Stimulated activated CD4-positive, alpha-beta T cell treated with anti-CD3 and anti-CD28 coated beads, Interleukin-2, amount 100 ng/mL, for 4 hours (primary cell): ENCODE results near the gene SH3RF3.

ENCODE experiments used
- DNase-seq: peaks from one replicate; pipeline ENCODE4 v3.0.0-alpha.2; 2020; ENCODE audit warnings: low read depth

SH3RF3 gene

DNA sequence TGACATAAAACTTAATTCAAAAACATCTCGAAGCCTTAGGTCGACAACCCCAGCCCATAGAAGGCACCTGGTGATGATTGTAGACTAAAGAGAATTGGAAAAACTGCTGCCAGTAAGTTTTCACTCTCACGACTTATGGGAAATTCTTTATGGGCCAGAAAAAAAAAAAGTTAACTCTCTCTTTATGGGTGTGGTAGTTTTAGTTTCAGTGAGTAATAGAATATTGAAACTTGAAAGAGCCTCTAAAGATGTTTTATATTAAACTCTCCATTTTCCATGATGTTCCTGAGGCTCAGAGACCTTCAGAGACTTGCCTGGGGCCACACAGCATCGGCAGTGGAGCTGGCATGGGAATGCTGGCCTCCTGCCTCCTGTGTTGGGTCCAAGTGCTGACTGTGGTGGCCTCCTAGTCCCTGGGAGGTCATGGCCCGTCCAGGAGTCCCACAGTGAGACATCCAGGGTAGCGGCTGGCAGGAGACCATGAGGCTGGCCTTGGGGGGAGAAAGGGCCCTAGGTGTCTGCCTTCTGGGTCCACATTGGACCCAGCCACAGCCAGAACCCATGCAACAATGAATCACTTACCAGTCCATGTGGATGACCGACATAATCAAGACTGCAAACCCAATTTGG, 325.9 kb downstream of the SH3RF3 start:
- no peak for DNase-seq

GRCh38 chr2:109455731-109456691, 327.0 kb downstream of the SH3RF3 start:
- DNase-seq, result no peak

DNA sequence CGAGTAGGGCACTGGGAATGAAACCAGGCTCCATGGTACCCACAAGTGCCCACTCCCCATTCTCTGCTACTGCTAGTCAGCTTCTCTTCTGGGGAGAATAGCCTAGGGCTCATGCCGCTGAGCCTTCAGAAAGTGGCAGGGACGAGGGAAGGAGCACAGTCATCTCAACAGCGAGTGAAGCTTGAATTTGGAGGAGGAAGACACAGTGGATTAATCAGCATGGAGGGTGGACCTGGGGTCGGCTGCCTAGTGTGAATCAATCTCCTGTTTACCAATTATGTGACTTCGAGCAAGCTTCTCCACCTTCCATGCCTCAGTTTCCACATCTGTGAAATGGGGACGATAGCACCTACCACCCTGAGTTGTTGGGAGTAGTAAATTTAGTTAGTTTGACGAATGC, 327.8 kb downstream of the SH3RF3 start:
- no peak for DNase-seq

DNA sequence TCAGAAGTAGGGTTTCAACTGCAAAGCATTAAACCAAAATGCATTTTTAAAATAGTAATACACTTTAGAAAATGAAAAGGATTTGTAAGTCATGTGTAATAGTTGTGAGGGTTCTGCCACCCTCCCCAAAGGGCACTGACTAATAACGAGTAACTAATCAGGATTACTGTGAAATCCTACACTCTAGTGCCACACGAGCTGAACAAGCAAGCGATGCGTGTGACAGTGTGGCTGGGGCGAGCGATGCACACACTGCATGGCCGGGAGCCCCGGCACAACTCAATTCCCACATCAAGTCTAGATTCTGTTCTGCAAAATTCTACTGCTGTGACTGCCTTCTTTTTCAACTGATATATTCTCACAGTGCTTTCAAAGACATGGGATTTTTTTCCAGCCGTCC, 328.4 kb downstream of the SH3RF3 start:
- no peak for DNase-seq

DNA sequence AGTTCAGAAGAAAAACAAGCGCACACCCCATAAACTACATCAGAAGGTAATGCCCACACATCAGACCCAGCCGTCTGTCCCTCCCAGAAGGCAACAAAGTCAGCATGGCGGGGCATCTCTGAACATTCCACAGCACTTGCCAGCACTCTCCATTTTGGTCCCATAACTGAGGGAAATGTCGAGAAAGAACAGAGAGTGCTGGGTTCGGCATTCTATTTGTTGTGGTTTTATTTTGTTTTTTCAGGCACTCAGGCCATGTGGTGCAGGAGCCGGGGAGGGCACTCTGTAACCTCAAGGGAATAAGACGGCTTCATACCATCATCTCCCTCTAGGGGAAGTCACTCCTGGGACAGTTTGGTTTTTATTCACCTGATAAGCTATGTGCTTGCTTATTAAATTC, 328.8 kb downstream of the SH3RF3 start:
- DNase-seq, result no peak

GRCh38 chr2:109458512-109458911, 329.5 kb downstream of the SH3RF3 start:
- DNase-seq, result no peak

DNA sequence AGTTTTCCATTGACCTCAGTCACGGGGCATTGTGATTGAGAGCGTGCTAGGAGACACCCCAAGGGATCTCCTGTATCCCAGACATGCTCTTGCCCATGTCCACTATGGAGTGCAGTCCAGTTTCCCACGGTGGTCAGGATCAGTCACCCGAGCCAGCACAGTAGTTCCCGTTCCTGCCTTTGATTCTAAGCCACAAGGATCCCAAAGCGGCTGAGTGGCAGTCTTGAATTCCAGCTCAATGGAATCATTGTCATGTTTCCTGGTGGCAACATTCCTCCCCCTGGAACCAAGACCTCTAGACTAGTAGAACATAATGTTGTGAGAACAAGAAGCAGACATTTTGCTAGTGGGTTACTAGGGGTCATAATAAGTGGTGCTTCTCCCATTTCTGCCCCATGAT, 330.5 kb downstream of the SH3RF3 start:
- DNase-seq, result no peak

DNA sequence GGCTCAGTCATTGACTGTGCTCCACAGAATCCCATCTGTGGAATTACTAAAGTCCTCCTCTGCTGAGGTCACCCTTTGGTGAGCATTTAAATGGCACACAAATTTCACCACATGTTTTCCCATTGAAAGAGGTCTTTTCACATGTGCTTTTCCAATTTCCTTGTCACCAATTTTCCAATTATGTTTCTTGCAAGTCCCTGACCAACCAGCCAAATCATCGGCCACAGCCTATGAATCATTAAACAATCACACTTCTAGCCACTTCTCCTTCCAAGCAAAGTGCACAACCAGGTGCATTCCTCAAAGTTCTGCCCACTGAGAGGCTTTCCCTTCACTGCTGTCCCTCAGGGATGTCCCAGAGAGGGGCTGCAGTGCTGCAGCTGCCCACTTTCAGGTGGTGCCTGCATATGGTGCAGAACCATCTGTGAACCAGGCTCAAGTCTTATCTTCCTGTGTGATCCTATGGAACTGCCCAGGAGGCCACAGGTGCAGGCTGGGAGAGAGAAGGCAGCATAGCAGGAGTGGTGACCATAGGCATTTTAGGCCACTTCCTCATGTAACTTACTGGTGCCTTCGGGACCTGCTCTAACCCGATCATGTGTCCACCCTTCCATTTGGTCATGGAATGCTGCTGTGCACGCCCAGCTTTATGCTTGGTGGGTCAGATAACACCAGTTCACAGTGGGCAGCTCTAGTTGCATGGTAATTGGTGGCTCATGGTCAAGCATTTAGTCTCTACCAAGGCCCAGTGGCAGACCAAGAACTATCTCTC, 331.7 kb downstream of the SH3RF3 start:
- no peak for DNase-seq

GRCh38 chr2:109463236-109463635, 334.2 kb downstream of the SH3RF3 start:
- DNase-seq, result no peak

DNA sequence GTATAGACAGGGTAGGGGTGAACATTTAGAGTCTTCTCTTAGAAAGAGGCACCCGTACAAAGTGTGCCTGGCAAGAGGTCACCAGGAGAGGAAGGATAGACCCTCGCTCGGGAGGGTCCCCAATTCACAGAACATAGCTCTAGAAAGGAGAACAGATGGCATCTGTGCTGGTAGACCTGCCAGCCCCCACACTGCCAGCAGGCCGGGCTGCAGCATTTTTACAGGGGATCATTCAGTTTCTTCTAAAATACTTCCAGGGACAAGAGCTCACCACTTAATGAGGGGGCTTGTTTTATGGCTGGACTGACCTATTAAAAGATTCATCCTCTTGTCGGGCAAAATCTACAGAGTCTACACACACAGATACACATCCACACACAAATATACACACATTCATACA, 334.9 kb downstream of the SH3RF3 start:
- DNase-seq, result no peak

- no peak for DNase-seq
Measured at GRCh38 chr2:109466674-109467575, 337.9 kb downstream of the SH3RF3 start.

DNA sequence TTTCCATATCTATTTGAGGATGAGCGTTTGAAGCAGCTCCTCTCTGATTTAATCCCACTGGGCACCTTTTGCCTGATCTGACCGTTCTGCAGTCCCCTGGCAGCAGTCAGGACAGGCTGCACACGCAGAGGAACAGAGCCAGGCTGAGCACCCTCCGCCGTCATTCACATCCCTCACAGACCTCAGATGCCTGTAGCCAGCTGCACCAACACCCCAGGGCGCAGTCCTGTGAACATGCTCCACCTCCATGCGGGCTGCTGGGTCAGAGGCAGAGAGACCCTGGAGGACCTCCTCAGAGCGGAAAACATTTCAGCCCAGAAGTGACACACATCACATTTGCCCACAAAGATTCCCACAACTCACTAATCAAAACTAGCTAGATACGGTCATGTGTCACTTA, 338.7 kb downstream of the SH3RF3 start:
- no peak for DNase-seq

DNA sequence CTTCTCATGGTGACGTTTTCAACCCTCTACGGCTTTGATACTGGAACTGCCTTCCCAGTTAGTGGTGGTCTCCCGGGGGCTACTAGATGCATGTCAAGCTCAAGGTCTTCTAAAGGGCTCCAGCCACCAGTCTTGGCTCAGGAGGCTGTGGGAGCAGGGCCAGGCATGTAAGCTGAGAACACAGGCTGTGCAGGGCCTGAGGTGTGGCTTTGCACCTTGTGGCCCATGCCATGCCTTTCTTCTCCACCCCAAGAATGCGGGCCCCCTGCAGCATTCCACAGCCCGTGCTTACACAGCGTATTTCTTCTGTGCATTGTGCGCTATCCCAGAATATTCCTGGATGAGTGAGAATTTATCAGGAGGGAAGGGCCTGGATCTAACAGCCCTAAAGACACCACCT, 339.9 kb downstream of the SH3RF3 start:
- DNase-seq, result no peak

GRCh38 chr2:109471658-109472057, 342.7 kb downstream of the SH3RF3 start:
- DNase-seq, result no peak

GRCh38 chr2:109472331-109472959, 343.4 kb downstream of the SH3RF3 start:
- no peak for DNase-seq

- no peak for DNase-seq
Measured at GRCh38 chr2:109472974-109473373, 344.0 kb downstream of the SH3RF3 start.

DNA sequence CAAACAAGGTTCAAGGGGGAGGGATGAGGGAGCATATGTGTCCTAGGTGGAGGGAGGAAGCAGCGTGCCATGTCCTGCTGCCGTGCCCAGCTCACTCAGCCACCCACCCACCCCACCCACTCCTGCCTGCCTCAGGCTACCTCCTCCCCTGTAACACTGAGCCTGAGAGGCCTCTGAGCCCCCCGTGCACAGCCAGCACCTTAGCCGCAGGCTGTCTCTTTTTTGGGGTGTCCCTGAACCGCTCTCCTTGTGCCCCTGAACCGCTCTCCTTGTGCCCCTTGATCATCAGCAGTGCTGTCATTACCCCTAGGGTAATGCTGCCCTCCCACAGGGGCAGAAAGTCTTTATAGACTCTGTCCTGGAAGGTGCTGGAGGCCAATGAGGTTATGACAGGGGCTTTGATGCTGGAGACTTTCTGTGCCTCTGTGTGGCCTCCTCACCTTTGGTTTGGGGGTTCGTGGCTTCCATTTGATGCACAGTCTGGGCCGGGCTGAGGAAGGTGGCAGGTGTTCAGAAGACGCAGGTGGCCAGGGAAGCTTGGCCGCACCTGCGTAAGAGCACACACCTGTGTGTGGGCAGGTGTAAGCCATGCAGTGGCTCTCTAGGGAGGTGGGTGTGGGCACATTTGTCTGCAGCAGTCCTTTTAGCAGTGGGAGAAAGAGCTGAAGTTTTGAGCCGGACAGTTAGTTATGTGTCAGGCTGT, 344.8 kb downstream of the SH3RF3 start:
- DNase-seq, result no peak

DNA sequence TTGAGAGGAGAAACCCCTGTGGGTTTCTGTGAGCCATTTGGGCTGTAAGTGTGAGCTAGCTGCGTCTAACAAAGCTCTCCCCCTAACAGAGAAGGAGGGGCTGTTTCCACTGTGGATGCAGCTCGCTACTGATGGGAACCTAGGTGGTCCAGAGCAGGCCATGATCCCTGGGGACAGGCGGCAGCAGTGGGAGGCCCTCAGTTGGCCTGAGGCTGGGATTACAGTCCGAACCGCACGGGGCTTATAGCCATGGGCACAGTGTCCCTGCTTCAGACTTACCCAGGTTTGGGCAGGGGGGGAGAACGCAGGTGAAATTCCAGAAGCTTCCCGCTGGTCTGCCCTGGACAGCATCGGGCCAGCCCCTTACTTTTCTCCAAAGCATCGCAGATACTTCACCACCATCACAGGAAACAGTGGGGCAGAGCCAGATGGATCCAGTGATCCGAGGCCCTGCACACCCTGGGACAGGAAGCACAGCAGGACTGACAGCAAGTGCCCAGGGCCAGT, 345.4 kb downstream of the SH3RF3 start:
- no peak for DNase-seq

DNA sequence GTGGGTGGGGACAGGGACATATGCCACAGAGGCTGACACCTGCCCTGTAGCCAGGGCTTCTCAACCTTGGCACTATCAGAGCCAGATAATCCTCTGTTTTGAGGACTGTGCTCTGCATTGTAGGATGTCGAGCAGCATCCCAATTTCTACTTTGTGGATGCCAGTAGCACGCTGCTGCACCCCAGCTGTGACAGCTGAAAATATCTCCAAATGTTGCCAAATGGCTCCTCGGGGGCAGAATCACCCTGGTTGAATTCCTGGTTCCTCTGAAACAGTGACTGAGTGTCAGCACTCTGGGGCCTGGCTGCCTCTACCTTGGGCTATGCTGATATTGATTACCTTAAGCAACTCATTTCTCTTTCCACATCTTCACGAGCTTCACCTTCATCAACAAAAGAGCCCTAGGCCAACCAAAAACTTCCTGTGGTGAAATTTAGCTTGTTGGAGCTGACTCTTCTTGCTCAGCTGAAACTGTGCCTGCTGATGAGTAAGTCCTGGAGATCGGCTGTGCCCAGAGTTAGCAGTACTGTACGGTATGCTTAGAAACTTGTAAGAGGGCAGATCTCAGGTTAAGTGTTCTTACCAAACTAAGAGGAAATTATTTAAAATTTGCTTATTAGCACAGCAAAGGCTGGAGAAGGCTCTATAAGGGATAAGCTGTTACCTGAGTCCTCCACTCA, 346.7 kb downstream of the SH3RF3 start:
- no peak for DNase-seq
